Naive B cell (primary cell): ENCODE results near the gene WIZ. TPM values are rescaled to one million over a fixed set of nuclear protein-coding genes. Genes with fewer than 3 reads are reported as not detected.

Source experiments
- ATAC-seq, 2 donors: fragments of 150-1000 bp; cut with Tn5 transposase; 2 replicates each; pipeline ENCODE4 v1.10.0; 2021; ENCODE audit warnings: low read depth in 2 of 2, mild to moderate bottlenecking in 2 of 2, moderate library complexity in 2 of 2
- DNase-seq: peaks from one replicate; pipeline ENCODE4 v3.0.0; 2022
- H3K27ac Mint-ChIP-seq, 6 donors: one replicate each; pipeline ENCODE4 v1.8.0; 2020 to 2022; ENCODE audit warnings: mild to moderate bottlenecking in 6 of 6, mixed read lengths in 6 of 6, moderate library complexity in 5 of 6, inconsistent platforms in 2 of 6
- H3K27me3 Mint-ChIP-seq, 3 donors: one replicate each; pipeline ENCODE4 v1.8.0; 2021 to 2022; ENCODE audit warnings: mixed read lengths in 3 of 3, mild to moderate bottlenecking in 1 of 3
- H3K36me3 Mint-ChIP-seq, 2 donors: one replicate each; pipeline ENCODE4 v1.8.0; 2020 to 2022; ENCODE audit warnings: mixed read lengths in 2 of 2, inconsistent platforms in 1 of 2, mild to moderate bottlenecking in 1 of 2
- H3K4me1 Mint-ChIP-seq, 3 donors: one replicate each; pipeline ENCODE4 v1.8.0; 2020 to 2022; ENCODE audit warnings: mixed read lengths in 3 of 3, inconsistent platforms in 1 of 3, mild to moderate bottlenecking in 1 of 3, moderate library complexity in 1 of 3
- H3K4me3 Mint-ChIP-seq, 8 donors: one replicate each; pipeline ENCODE4 v1.8.0; 2020 to 2022; ENCODE audit warnings: mild to moderate bottlenecking in 8 of 8, mixed read lengths in 8 of 8, moderate library complexity in 8 of 8, inconsistent platforms in 2 of 8
- H3K9me3 Mint-ChIP-seq, 7 donors: one replicate each; pipeline ENCODE4 v1.8.0; 2020 to 2022; ENCODE audit warnings: mixed read lengths in 7 of 7, mild to moderate bottlenecking in 5 of 7, inconsistent platforms in 2 of 7, moderate library complexity in 1 of 7
- polyA plus RNA-seq, 6 donors: library from polyadenylated mRNA; unstranded; fragments of 300-500 nt; fragmentation: Illumina TruSeq; gene quantifications; one replicate each; pipeline ENCODE4 v1.2.3, GENCODE V29; 2021; ENCODE audit warnings: low read depth in 6 of 6

The WIZ gene
- polyA plus RNA-seq, 6 donors from 2014 or later: 0.15 to 1.4 (median 0.66) TPM

DNA sequence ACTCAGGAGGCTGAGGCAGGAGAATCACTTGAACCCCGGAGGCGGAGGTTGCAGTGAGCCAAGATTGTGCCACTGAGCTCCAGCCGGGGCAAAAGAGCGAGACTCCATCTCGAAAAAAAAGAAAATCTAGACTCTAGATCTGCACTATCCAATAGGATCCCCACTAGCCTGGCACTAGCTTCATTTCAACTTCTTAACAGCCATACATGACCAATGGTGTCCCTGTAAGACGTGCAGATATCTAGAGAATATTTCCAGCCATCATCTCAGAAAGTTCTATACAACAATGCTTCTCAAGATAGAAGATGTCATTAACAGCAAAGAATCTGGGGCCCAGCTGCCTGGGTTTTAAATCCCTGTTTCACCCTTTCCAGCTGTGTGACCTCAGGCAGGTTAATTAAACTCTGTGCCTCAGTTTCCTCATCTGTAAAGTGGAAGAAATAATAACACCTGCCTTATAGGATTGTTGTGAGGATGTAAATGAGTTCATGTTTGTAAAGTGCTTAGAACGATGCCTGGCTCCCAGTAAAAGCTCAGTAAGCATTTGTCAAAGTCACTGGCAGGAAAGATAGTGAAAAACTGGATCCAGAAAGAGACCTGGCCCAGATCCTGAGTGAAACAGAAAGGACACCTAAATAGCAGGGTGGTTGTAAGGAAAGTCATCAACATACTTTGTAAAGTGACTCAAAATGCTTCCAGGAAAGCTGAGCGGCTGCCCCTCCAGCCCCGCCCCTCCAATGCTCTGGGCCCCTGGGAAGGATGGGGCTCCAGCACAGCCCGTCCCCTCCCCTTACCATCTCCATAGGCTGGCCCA is 13.5 kb downstream of the WIZ start:
- Mint-ChIP-seq H3K27me3 (no peaks in the 10 kb centered on the region), H3K27ac (peak overlapping the region in 1 of 6 donors; percentile 33), H3K36me3 (no peaks in the 10 kb centered on the region), H3K4me1 (peaks cover 16 to 19% (median 18%) of the 10 kb centered on the region in 3 donors), H3K4me3 (no peak overlapping the region), H3K9me3 (no peaks in the 10 kb centered on the region)
- no peak for DNase-seq
- ATAC-seq: no peak

GRCh38 chr19:15433519-15434069 is 16.2 kb downstream of the WIZ start:
- Mint-ChIP-seq H3K4me3 (peak overlapping the region; percentile 93 to 99 (median 98)), H3K27ac (peak overlapping the region; percentile 29 to 97 (median 90)), H3K4me1 (peaks cover 22 to 32% (median 29%) of the 10 kb centered on the region in 3 donors), H3K9me3 (no peaks in the 10 kb centered on the region), H3K36me3 (no peaks in the 10 kb centered on the region), H3K27me3 (no peaks in the 10 kb centered on the region)
- DNase-seq (no peak), ATAC-seq (no peak)

DNA sequence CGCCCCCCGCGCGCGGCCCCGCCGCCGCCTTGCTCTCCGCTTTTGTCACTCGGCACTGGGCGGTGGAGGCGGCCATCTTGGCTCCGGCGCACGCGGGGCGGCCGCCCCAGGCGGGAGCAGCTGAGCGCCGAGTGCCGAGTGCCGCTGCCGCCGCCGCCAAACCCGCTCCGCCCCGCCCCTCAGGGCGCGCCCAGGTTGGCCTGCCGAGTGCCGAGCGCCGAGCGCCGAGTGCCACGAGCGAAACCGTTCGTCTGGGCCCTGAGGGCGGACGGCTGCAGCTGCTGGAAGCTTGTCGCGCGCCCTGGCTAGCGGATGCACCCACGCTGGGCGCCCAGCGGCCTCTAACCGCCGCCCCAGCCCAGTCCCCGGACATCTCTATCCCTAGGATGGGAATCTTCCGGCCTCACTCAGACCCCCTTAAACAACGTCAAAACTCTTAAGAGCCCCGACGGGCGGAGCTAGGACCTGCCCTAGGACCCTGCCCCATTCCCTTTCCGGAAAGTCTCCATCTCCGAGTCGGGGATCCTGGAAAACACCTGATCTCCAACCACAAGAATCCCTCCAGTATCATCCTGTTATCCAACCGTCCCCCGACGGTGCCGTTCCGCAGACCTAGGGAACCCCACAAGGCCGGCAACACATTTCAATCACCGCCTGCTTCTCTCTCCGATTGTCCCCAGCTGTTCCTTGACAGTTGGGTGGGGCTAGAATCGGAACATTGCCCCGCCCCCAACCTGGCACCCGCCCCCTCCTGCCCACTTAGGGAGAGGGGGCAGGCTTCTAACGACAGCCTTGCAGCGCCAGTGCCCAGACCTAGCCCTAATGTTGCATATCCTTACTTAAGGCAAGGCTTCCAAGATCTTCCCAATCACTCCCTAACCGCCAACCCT is 16.9 kb downstream of the WIZ start:
- DNase-seq (peak; percentile 91), ATAC-seq (peak; percentile 86 to 90)
- Mint-ChIP-seq H3K36me3 (no peaks in the 10 kb centered on the region), H3K27ac (peak overlapping the region; percentile 29 to 97 (median 90)), H3K27me3 (no peaks in the 10 kb centered on the region), H3K4me3 (peak overlapping the region; percentile 93 to 99 (median 98)), H3K4me1 (peaks cover 22 to 33% (median 29%) of the 10 kb centered on the region in 3 donors), H3K9me3 (no peaks in the 10 kb centered on the region)

GRCh38 chr19:15432018-15432494 is 17.7 kb downstream of the WIZ start:
- H3K36me3 Mint-ChIP-seq: no peaks in the 10 kb centered on the region
- no peaks in the 10 kb centered on the region for H3K9me3 Mint-ChIP-seq
- no peak for DNase-seq
- ATAC-seq: peak in 1 of 2 donors; percentile 8
- H3K27ac Mint-ChIP-seq: peak overlapping the region; percentile 44 to 96 (median 92)
- H3K4me3 Mint-ChIP-seq: peak overlapping the region; percentile 93 to 99 (median 96)
- no peaks in the 10 kb centered on the region for H3K27me3 Mint-ChIP-seq
- peaks cover 22 to 36% (median 29%) of the 10 kb centered on the region in 3 donors for H3K4me1 Mint-ChIP-seq

DNA sequence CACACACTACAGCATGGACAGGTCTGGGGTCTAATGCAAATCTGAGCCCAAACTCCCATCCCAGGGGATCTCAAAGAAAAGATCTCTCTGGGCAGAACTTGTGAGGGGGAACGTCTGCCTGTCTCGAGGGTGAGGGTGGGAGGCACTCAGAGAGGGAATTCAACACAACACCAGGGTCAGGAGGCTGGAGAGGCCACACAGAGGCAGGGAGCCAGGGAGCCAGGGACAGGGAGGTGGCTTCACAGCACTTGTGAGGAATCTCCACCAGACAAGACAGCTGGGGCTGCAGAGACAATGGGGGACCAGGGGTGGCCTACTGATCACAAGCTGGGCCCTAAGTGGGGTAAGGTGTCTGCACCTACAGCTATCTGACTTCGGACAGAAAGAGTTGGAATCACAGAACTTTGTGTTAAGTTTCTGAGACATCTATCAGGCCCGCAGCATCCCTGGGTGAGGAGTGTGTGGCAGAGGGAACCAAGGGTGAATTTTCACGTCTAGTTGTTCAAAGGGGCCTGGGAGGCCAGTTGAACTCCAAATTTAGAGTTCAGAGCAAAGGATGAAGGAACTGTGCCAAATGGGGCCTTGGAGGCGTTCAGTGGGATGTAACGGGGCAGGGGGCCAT is 18.2 kb downstream of the WIZ start:
- peaks cover 0 to 1% of the 10 kb centered on the region in 2 donors for H3K36me3 Mint-ChIP-seq
- H3K27ac Mint-ChIP-seq: peak overlapping the region; percentile 44 to 96 (median 92)
- H3K9me3 Mint-ChIP-seq: no peaks in the 10 kb centered on the region
- peaks cover 22 to 36% (median 31%) of the 10 kb centered on the region in 3 donors for H3K4me1 Mint-ChIP-seq
- ATAC-seq: no peak
- H3K4me3 Mint-ChIP-seq: peak overlapping the region; percentile 93 to 99 (median 96)
- DNase-seq: no peak
- H3K27me3 Mint-ChIP-seq: no peaks in the 10 kb centered on the region

- Mint-ChIP-seq H3K4me3 (peak overlapping the region in 7 of 8 donors; percentile 93 to 99 (median 96)), H3K27ac (peak overlapping the region in 2 of 6 donors; percentile 76), H3K9me3 (no peaks in the 10 kb centered on the region), H3K4me1 (peaks cover 22 to 37% (median 36%) of the 10 kb centered on the region in 3 donors), H3K36me3 (peaks cover 0 to 10% of the 10 kb centered on the region in 2 donors), H3K27me3 (no peaks in the 10 kb centered on the region)
- ATAC-seq (no peak), DNase-seq (no peak)
These were observed 19.1 kb downstream of the WIZ start for GRCh38 chr19:15430526-15431120.

GRCh38 chr19:15429825-15430467 is 19.8 kb downstream of the WIZ start:
- DNase-seq (no peak), ATAC-seq (no peak)
- H3K4me1 Mint-ChIP-seq: peaks cover 22 to 37% (median 36%) of the 10 kb centered on the region in 3 donors
- H3K4me3 Mint-ChIP-seq: peak overlapping the region in 3 of 8 donors; percentile 95 to 99 (median 96)
- peaks cover 0 to 11% of the 10 kb centered on the region in 2 donors for H3K36me3 Mint-ChIP-seq
- no peaks in the 10 kb centered on the region for H3K9me3 Mint-ChIP-seq
- no peaks in the 10 kb centered on the region for H3K27me3 Mint-ChIP-seq
- H3K27ac Mint-ChIP-seq: no peak overlapping the region

GRCh38 chr19:15428956-15429824 is 20.6 kb downstream of the WIZ start:
- no peak for DNase-seq
- no peak for ATAC-seq
- H3K27me3 Mint-ChIP-seq: no peaks in the 10 kb centered on the region
- no peak overlapping the region for H3K27ac Mint-ChIP-seq
- peaks cover 0 to 11% of the 10 kb centered on the region in 2 donors for H3K36me3 Mint-ChIP-seq
- peaks cover 22 to 37% (median 36%) of the 10 kb centered on the region in 3 donors for H3K4me1 Mint-ChIP-seq
- peak overlapping the region in 1 of 8 donors; percentile 49 for H3K4me3 Mint-ChIP-seq
- no peaks in the 10 kb centered on the region for H3K9me3 Mint-ChIP-seq

GRCh38 chr19:15427991-15428471 is 21.7 kb downstream of the WIZ start:
- Mint-ChIP-seq H3K4me3 (peak overlapping the region in 3 of 8 donors; percentile 22 to 50 (median 49)), H3K36me3 (peaks cover 0 to 12% of the 10 kb centered on the region in 2 donors), H3K27ac (no peak overlapping the region), H3K4me1 (peaks cover 16 to 31% (median 29%) of the 10 kb centered on the region in 3 donors), H3K27me3 (no peaks in the 10 kb centered on the region), H3K9me3 (peaks cover 0 to 1% (median 0%) of the 10 kb centered on the region in 7 donors)
- ATAC-seq (no peak), DNase-seq (no peak)

- H3K4me3 Mint-ChIP-seq: no peak overlapping the region
- H3K9me3 Mint-ChIP-seq: peaks cover 0 to 5% (median 0%) of the 10 kb centered on the region in 7 donors
- peaks cover 14 to 28% (median 26%) of the 10 kb centered on the region in 3 donors for H3K4me1 Mint-ChIP-seq
- H3K27me3 Mint-ChIP-seq: no peaks in the 10 kb centered on the region
- no peak for DNase-seq
- H3K27ac Mint-ChIP-seq: peak overlapping the region in 1 of 6 donors; percentile 59
- ATAC-seq: no peak
- peaks cover 0 to 19% of the 10 kb centered on the region in 2 donors for H3K36me3 Mint-ChIP-seq
These were observed 22.4 kb downstream of the WIZ start for GRCh38 chr19:15427350-15427700.
